HG03575 (cell line): ENCODE measurements around the gene ATP7B.
"Not testable (repeated sequence)": the region's sequence is repeated elsewhere in the genome, so short reads cannot be mapped to it uniquely, and the experiment has no call there.

ENCODE experiments used
- ATAC-seq: cut with Tn5 transposase; IDR thresholded peaks from one replicate; pipeline ENCODE4 v1.9.1; 2021; ENCODE audit not compliant: unreplicated experiment, insufficient number of reproducible peaks, low FRiP score; ENCODE audit errors: extremely low read depth

Gene ATP7B

GRCh38 chr13:51913421-51914136, 97.7 kb downstream of the ATP7B start:
- ATAC-seq = no peak

GRCh38 chr13:51912511-51913225, 98.6 kb downstream of the ATP7B start:
- no peak for ATAC-seq

GRCh38 chr13:51912091-51912490, 99.2 kb downstream of the ATP7B start:
- ATAC-seq = no peak

GRCh38 chr13:51910508-51910907, 100.7 kb downstream of the ATP7B start:
- no peak for ATAC-seq

DNA sequence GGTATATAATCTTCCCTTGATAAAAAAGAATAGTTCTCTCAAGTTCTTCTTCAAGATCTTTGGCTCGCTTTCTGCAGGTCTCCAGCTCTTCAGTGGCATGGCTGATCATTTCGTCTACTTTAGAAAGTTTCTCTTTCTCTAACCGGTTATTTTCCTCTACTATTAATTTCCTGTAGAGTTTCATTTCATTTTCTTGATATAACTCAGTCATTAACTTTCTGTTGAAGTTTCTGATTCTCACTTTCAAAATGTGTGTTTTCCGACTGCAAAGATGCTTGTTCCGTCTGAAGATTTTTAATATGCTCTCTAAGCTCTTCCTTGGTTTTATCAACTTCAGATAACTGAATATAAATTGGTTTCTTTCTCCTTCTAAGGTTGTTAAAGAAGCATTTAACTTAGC, 102.0 kb downstream of the ATP7B start:
- ATAC-seq = not testable (repeated sequence)

DNA sequence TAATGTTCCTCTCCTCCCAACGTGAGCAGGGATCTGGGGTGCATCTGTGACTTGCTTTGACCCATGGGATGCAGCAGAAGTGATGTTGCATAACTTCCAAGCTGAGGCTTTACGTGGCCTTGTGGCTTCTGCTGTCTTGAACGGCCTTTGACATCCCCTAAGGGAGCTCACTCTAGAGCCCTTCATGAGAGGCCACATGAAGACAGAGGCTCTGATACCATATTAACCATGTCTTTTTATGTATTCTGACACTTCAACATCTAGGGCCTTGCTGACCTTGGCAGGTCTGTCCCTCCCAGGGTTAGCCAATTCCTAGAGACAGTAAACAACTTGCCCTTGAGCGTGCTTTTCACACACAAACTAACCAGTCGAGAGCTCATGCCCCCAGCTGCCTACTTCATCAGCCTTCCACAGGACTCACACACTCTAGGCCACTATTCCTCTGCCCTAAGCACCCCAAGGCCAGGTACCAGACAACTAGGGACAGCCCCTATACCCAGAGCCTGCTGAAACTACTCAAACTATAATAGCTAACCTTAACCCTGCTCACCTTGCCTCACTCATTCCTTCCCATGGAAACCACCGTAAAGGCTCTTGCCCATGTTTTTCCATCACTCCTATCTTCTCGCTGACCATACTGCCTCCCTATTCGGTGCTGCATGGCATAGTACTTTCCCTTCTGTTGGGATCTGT, 104.1 kb downstream of the ATP7B start:
- ATAC-seq = no peak

GRCh38 chr13:51906581-51906980, 104.7 kb downstream of the ATP7B start:
- ATAC-seq = no peak

DNA sequence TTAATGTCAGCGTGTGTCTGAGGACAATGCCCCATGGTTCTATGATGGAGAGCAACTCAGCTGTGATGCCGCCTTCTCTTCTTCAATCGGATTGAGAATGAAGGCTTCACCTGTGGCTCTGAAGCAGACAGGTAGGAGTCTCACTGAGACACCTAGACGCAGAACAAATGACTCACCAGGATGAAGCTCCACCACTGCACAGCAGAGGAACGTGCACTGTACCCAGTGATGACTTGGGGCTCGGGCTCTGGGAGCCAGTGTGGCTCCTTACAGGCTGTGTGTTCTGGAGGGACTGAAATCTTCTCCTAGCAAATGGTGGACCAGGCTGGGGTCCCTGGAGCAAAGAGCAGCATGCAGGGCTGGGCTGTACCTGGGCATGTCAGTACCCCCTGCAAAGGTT, 105.5 kb downstream of the ATP7B start:
- ATAC-seq = no peak

GRCh38 chr13:51902776-51903175, 108.5 kb downstream of the ATP7B start:
- no peak for ATAC-seq

- ATAC-seq = no peak
Observed at GRCh38 chr13:51900471-51900870, 110.8 kb downstream of the ATP7B start.

GRCh38 chr13:51895906-51896888, 115.1 kb downstream of the ATP7B start:
- no peak for ATAC-seq

DNA sequence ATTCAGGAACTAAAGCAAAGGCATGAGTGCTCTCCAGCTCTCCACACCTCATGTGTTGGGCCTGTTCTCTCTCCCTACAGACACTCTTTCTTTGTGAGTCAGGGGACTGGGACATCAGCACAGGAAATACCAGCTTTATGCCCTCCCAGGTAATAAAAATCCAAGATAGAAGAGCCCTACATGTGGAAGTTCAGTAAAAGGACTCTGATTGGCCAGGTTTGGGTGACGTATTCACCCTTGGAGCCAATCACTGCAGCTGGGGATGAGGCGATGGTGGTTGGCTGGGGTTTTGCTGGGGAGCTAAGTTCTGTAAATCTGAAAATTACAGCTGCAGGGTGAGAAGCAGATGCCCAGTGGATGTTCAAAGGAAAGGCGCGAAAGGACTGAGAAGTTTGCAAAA, 117.0 kb downstream of the ATP7B start:
- no peak for ATAC-seq

DNA sequence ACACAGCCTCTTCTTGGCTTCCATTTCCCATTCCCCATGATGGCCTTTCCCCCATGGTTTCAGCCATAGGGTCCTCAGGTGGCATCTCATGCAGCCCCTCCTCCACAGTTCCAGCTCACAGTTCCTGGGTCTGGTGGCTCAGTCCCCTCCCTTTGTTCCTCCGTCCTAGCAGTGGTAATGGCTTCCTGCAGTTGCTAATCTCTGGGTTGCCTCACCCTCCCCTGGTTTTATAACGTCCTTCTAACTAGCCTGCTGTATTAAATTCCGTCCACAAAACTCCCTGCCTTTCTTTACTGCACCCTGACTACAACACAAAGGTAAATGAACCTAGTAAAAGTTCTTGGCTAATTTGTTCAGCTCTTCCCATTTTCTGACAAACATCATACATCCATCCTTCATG, 118.6 kb downstream of the ATP7B start:
- ATAC-seq = no peak

GRCh38 chr13:51887468-51887867, 123.8 kb downstream of the ATP7B start:
- no peak for ATAC-seq

- no peak for ATAC-seq
Observed at GRCh38 chr13:51885651-51886050, 125.6 kb downstream of the ATP7B start.

DNA sequence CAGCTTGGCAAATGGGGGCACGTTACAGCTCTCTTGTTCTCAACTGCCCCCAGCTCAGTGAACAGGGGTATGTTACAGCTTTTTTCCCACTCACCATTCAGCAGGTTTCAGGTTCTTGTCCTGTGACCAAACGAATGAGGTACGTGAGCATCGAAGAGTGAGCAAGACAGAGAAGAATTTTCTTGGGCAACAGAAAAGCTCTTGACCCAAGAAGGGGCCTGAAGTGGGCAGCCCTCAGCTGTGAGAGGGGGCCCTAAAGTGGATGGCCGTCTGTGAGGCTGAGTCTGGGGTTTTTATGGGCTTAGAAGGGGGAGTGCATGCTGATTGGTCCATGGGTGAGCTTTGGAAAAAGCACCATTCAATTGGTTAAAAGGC, 128.0 kb downstream of the ATP7B start:
- no peak for ATAC-seq
